Neural cell (in vitro differentiated cells): ENCODE measurements around the gene FTCDNL1.

Source experiments
- EP300 ChIP-seq: fragments of 450-650 bp; conservative IDR thresholded peaks from 2 replicates; pipeline ENCODE4 v1.6.1; 2014; ENCODE audit warnings: antibody characterized with exemption, mild to moderate bottlenecking, moderate library complexity; ENCODE audit not compliant: poor library complexity, severe bottlenecking
- EZH2 ChIP-seq: fragments of 200-600, 300-800 bp; shearing (Covaris generic), sonication (generic); IDR thresholded peaks from 2 replicates; pipeline ENCODE4 v1.6.1; 2014; ENCODE audit warnings: antibody characterized with exemption, low read length, borderline replicate concordance, mild to moderate bottlenecking; ENCODE audit not compliant: insufficient read depth, poor library complexity, severe bottlenecking
- MXI1 ChIP-seq: fragments of 450-650 bp; conservative IDR thresholded peaks from 2 replicates; pipeline ENCODE4 v1.6.1; 2014; ENCODE audit warnings: antibody characterized with exemption, mild to moderate bottlenecking; ENCODE audit not compliant: poor library complexity, severe bottlenecking
- POLR2AphosphoS5 ChIP-seq: IDR thresholded peaks from 2 replicates; pipeline ENCODE4 v1.6.1; 2012
- SMC3 ChIP-seq: fragments of 450-650 bp; conservative IDR thresholded peaks from 2 replicates; pipeline ENCODE4 v1.6.1; 2014; ENCODE audit warnings: antibody characterized with exemption, mild to moderate bottlenecking, moderate library complexity; ENCODE audit not compliant: poor library complexity
- TAF1 ChIP-seq: IDR thresholded peaks from 2 replicates; pipeline ENCODE4 v1.6.1; 2012; ENCODE audit warnings: low read depth
- TF ChIP-seq, protein P1 (sequence below): fragments of 450-650 bp; IDR thresholded peaks from 2 replicates; pipeline ENCODE4 v1.5.1; 2014; ENCODE audit warnings: antibody characterized with exemption, mild to moderate bottlenecking, moderate library complexity; ENCODE audit not compliant: poor library complexity, severe bottlenecking
- TF ChIP-seq, protein P2 (sequence below): IDR thresholded peaks from 2 replicates; pipeline ENCODE4 v1.6.1; 2012; ENCODE audit warnings: borderline replicate concordance

DNA sequence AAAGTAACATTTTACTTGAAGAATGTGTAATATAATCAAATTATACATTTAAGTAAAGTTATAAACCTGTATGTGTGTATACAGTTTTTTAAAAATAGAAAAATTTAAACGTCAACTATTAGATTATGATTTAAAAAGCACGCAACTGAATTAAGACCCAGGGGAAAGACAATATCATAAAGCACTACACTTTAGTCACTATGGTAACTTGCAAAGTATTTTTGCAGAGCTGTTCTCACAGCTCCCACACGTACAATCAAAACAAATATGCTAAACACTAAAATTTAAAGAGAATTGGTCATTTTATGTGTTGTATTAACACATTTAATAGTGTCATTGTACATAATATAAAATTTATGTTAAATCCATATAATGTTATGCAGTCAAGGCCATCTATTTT is 59.7 kb downstream of the FTCDNL1 start:
- TF ChIP-seq, protein P1, sequence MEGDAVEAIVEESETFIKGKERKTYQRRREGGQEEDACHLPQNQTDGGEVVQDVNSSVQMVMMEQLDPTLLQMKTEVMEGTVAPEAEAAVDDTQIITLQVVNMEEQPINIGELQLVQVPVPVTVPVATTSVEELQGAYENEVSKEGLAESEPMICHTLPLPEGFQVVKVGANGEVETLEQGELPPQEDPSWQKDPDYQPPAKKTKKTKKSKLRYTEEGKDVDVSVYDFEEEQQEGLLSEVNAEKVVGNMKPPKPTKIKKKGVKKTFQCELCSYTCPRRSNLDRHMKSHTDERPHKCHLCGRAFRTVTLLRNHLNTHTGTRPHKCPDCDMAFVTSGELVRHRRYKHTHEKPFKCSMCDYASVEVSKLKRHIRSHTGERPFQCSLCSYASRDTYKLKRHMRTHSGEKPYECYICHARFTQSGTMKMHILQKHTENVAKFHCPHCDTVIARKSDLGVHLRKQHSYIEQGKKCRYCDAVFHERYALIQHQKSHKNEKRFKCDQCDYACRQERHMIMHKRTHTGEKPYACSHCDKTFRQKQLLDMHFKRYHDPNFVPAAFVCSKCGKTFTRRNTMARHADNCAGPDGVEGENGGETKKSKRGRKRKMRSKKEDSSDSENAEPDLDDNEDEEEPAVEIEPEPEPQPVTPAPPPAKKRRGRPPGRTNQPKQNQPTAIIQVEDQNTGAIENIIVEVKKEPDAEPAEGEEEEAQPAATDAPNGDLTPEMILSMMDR: no peak
- no peak for TF ChIP-seq EP300
- no peak for TF ChIP-seq EZH2
- TF ChIP-seq, protein P2, sequence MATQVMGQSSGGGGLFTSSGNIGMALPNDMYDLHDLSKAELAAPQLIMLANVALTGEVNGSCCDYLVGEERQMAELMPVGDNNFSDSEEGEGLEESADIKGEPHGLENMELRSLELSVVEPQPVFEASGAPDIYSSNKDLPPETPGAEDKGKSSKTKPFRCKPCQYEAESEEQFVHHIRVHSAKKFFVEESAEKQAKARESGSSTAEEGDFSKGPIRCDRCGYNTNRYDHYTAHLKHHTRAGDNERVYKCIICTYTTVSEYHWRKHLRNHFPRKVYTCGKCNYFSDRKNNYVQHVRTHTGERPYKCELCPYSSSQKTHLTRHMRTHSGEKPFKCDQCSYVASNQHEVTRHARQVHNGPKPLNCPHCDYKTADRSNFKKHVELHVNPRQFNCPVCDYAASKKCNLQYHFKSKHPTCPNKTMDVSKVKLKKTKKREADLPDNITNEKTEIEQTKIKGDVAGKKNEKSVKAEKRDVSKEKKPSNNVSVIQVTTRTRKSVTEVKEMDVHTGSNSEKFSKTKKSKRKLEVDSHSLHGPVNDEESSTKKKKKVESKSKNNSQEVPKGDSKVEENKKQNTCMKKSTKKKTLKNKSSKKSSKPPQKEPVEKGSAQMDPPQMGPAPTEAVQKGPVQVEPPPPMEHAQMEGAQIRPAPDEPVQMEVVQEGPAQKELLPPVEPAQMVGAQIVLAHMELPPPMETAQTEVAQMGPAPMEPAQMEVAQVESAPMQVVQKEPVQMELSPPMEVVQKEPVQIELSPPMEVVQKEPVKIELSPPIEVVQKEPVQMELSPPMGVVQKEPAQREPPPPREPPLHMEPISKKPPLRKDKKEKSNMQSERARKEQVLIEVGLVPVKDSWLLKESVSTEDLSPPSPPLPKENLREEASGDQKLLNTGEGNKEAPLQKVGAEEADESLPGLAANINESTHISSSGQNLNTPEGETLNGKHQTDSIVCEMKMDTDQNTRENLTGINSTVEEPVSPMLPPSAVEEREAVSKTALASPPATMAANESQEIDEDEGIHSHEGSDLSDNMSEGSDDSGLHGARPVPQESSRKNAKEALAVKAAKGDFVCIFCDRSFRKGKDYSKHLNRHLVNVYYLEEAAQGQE: no peak
- no peak for TF ChIP-seq POLR2AphosphoS5
- TF ChIP-seq SMC3: no peak
- TF ChIP-seq MXI1: no peak
- TF ChIP-seq TAF1: no peak
